IPS-18c (cell line): Measurements from ENCODE around the gene BAIAP2.

ENCODE experiments used
- H3K4me3 ChIP-seq: 2 replicates; pipeline ENCODE4 v1.7.0; 2013; ENCODE audit warnings: low read depth, mild to moderate bottlenecking, low read length, moderate library complexity; ENCODE audit not compliant: insufficient read depth
- H3K9me3 ChIP-seq: one replicate; pipeline ENCODE4 v1.6.1; 2013; ENCODE audit warnings: mild to moderate bottlenecking, low read length, moderate library complexity; ENCODE audit not compliant: control insufficient read depth, insufficient read depth

The BAIAP2 gene

GRCh38 chr17:81031566-81032550 is 3.1 kb upstream of the BAIAP2 start:
- Histone ChIP-seq H3K4me3 (no peak overlapping the region), H3K9me3 (peaks cover 5% of the 10 kb centered on the region)

- Histone ChIP-seq H3K9me3 (peaks cover 2% of the 10 kb centered on the region), H3K4me3 (no peak overlapping the region; the same call in 1 of the 2 replicates)
These were observed 2.1 kb upstream of the BAIAP2 start for GRCh38 chr17:81032641-81033480.

GRCh38 chr17:81033535-81034167 is 1.3 kb upstream of the BAIAP2 start:
- peak overlapping the region; percentile 73 for H3K4me3 ChIP-seq

GRCh38 chr17:81034168-81034777 is 678 bp upstream of the BAIAP2 start:
- Histone ChIP-seq H3K9me3 (peaks cover 2% of the 10 kb centered on the region), H3K4me3 (peak overlapping the region; percentile 73)

More at GRCh38 chr17:81033535-81034167, 1.3 kb upstream of the BAIAP2 start:
- H3K9me3 ChIP-seq: peaks cover 2% of the 10 kb centered on the region

GRCh38 chr17:81035521-81036196 is 708 bp downstream of the BAIAP2 start:
- H3K4me3 ChIP-seq: peak overlapping the region; percentile 67
- peaks cover 5% of the 10 kb centered on the region for H3K9me3 ChIP-seq

GRCh38 chr17:81036197-81036941 is 1.4 kb downstream of the BAIAP2 start:
- H3K9me3 ChIP-seq: peaks cover 5% of the 10 kb centered on the region
- H3K4me3 ChIP-seq: peak overlapping the region; percentile 67; the same call in 1 of the 2 replicates

- no peak overlapping the region for H3K4me3 ChIP-seq
These were observed 2.3 kb downstream of the BAIAP2 start for GRCh38 chr17:81037026-81037797.

GRCh38 chr17:81037798-81038733 is 3.1 kb downstream of the BAIAP2 start:
- H3K4me3 ChIP-seq: no peak overlapping the region

More at GRCh38 chr17:81037026-81037797, 2.3 kb downstream of the BAIAP2 start:
- peaks cover 5% of the 10 kb centered on the region for H3K9me3 ChIP-seq

GRCh38 chr17:81039096-81039495 is 4.1 kb downstream of the BAIAP2 start:
- no peak overlapping the region for H3K4me3 ChIP-seq
- H3K9me3 ChIP-seq: peaks cover 5% of the 10 kb centered on the region

More at GRCh38 chr17:81037798-81038733, 3.1 kb downstream of the BAIAP2 start:
- H3K9me3 ChIP-seq: peaks cover 5% of the 10 kb centered on the region

- H3K9me3 ChIP-seq: peaks cover 3% of the 10 kb centered on the region
- no peak overlapping the region for H3K4me3 ChIP-seq
These were observed 5.2 kb downstream of the BAIAP2 start for GRCh38 chr17:81039854-81040758.

- Histone ChIP-seq H3K4me3 (no peak overlapping the region), H3K9me3 (peaks cover 3% of the 10 kb centered on the region)
These were observed 5.9 kb downstream of the BAIAP2 start for GRCh38 chr17:81040791-81041337.

GRCh38 chr17:81042606-81043005 is 7.7 kb downstream of the BAIAP2 start:
- Histone ChIP-seq H3K9me3 (peaks cover 3% of the 10 kb centered on the region), H3K4me3 (no peak overlapping the region)

GRCh38 chr17:81043319-81043724 is 8.4 kb downstream of the BAIAP2 start:
- Histone ChIP-seq H3K9me3 (peaks cover 3% of the 10 kb centered on the region), H3K4me3 (no peak overlapping the region)
